Osteocyte (in vitro differentiated cells): ENCODE results near the gene ZNF630. TPM values are rescaled to one million over a fixed set of nuclear protein-coding genes. Genes with fewer than 3 reads are reported as not detected.

Source experiments
- DNase-seq: peaks from one replicate; pipeline ENCODE4 v3.0.0; 2021; ENCODE audit warnings: mixed read lengths; ENCODE audit not compliant: unreplicated experiment; ENCODE audit errors: extremely low spot score
- H3K27ac Mint-ChIP-seq: one replicate; pipeline ENCODE4 v1.8.0; 2021; ENCODE audit warnings: mild to moderate bottlenecking, mixed read lengths; ENCODE audit not compliant: unreplicated experiment
- H3K27me3 Mint-ChIP-seq: one replicate; pipeline ENCODE4 v1.8.0; 2021; ENCODE audit warnings: mixed read lengths; ENCODE audit not compliant: unreplicated experiment
- H3K36me3 Mint-ChIP-seq: one replicate; pipeline ENCODE4 v1.8.0; 2021; ENCODE audit warnings: mixed read lengths; ENCODE audit not compliant: unreplicated experiment
- H3K4me1 Mint-ChIP-seq: one replicate; pipeline ENCODE4 v1.8.0; 2021; ENCODE audit warnings: mixed read lengths; ENCODE audit not compliant: unreplicated experiment
- H3K4me3 Mint-ChIP-seq: one replicate; pipeline ENCODE4 v1.8.0; 2021; ENCODE audit warnings: mild to moderate bottlenecking, moderate library complexity, mixed read lengths; ENCODE audit not compliant: unreplicated experiment
- H3K9me3 Mint-ChIP-seq: one replicate; pipeline ENCODE4 v1.8.0; 2021; ENCODE audit warnings: mixed read lengths; ENCODE audit not compliant: unreplicated experiment
- CTCF ChIP-seq: fragments of 200-600 bp; sonication (generic); IDR thresholded peaks from 2 replicates; pipeline ENCODE4 v1.5.0; 2021; ENCODE audit warnings: antibody characterized with exemption, mild to moderate bottlenecking, moderate library complexity
- total RNA-seq: library from RNA; stranded (reverse); gene quantifications from 2 replicates; pipeline ENCODE4 v1.2.1, GENCODE V29; 2021

Gene ZNF630
- total RNA-seq, 1 donor from 2014 or later, result 2.4 TPM

GRCh38 chrX:48071986-48072605 is 656 bp upstream of the ZNF630 start:
- H3K9me3 Mint-ChIP-seq, result peaks cover 4% of the 10 kb centered on the region
- TF ChIP-seq CTCF, result no peak
- DNase-seq, result no peak
- no peaks in the 10 kb centered on the region for H3K36me3 Mint-ChIP-seq
- peak overlapping the region; percentile 93 for H3K27ac Mint-ChIP-seq
- no peaks in the 10 kb centered on the region for H3K27me3 Mint-ChIP-seq
- H3K4me1 Mint-ChIP-seq, result peaks cover 7% of the 10 kb centered on the region
- peak overlapping the region; percentile 83 for H3K4me3 Mint-ChIP-seq

- H3K4me3 Mint-ChIP-seq, result no peak overlapping the region
- no peaks in the 10 kb centered on the region for H3K27me3 Mint-ChIP-seq
- H3K36me3 Mint-ChIP-seq, result peaks cover 7% of the 10 kb centered on the region
- peaks cover 7% of the 10 kb centered on the region for H3K4me1 Mint-ChIP-seq
- H3K27ac Mint-ChIP-seq, result no peak overlapping the region
- peaks cover 8% of the 10 kb centered on the region for H3K9me3 Mint-ChIP-seq
- DNase-seq, result no peak
- no peak for TF ChIP-seq CTCF
These were observed 3.1 kb downstream of the ZNF630 start for GRCh38 chrX:48068096-48068887.

- Mint-ChIP-seq H3K27me3 (no peaks in the 10 kb centered on the region), H3K4me1 (no peaks in the 10 kb centered on the region), H3K9me3 (peaks cover 29% of the 10 kb centered on the region), H3K36me3 (peaks cover 39% of the 10 kb centered on the region), H3K4me3 (no peak overlapping the region), H3K27ac (no peak overlapping the region)
- DNase-seq, result no peak
- no peak for TF ChIP-seq CTCF
These were observed 7.2 kb downstream of the ZNF630 start for GRCh38 chrX:48064261-48064660.

- TF ChIP-seq CTCF, result no peak
- no peak for DNase-seq
- Mint-ChIP-seq H3K27me3 (no peaks in the 10 kb centered on the region), H3K36me3 (peaks cover 42% of the 10 kb centered on the region), H3K4me3 (no peak overlapping the region), H3K9me3 (peaks cover 39% of the 10 kb centered on the region), H3K4me1 (no peaks in the 10 kb centered on the region), H3K27ac (no peak overlapping the region)
These were observed 12.2 kb downstream of the ZNF630 start for GRCh38 chrX:48059296-48059639.

GRCh38 chrX:48058621-48059295 is 12.7 kb downstream of the ZNF630 start:
- H3K4me3 Mint-ChIP-seq, result no peak overlapping the region
- no peaks in the 10 kb centered on the region for H3K27me3 Mint-ChIP-seq
- no peak for TF ChIP-seq CTCF
- DNase-seq, result no peak
- H3K36me3 Mint-ChIP-seq, result peaks cover 42% of the 10 kb centered on the region
- no peak overlapping the region for H3K27ac Mint-ChIP-seq
- peaks cover 39% of the 10 kb centered on the region for H3K9me3 Mint-ChIP-seq
- H3K4me1 Mint-ChIP-seq, result no peaks in the 10 kb centered on the region
